ENCODE measurements around the gene LRRC71.

Gene LRRC71

GRCh38 chr1:156947127-156947526 lies 26.7 kb downstream of the LRRC71 start:
- DNase-seq: no peak

DNA sequence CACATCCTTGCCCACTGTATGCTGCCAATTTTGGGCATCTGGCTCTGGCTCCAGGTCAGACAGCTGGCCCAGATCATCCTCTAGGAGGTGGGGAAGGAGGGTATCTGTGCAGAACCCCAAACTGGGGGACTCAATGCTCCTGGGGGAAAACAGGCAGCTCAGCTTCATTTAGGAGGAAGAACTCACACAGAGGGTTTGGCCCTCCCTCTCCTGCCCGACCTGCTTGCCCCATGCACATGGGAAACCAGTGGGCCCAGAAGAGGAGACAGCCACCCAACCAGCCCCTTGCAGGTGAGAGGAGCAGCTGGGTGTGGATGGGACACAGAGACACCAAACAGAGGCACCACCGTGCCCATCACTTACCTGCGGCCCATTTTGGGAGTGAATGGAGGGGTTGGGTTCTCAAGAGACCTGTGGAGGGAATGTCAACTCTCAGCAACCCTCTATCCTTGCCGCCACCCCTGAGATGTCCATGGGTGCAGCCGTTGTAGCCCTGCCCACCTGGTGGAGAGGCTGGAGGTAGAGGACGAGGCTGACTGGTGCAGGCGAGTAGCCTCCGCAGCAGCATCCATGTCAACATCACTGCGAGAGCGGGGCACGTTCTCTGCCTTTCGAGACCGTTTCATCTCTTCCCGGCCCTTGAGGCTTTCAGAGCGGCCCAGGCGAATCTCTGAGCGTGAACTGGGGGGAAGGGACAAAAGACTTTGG lies 27.5 kb downstream of the LRRC71 start:
- no peak for DNase-seq

GRCh38 chr1:156948708-156949107 lies 28.3 kb downstream of the LRRC71 start:
- no peak for DNase-seq

GRCh38 chr1:156949127-156949526 lies 28.7 kb downstream of the LRRC71 start:
- DNase-seq: no peak

- no peak for DNase-seq
Observed at GRCh38 chr1:156951371-156951770, 30.9 kb downstream of the LRRC71 start.

GRCh38 chr1:156953571-156953970 lies 33.1 kb downstream of the LRRC71 start:
- DNase-seq: no peak

DNA sequence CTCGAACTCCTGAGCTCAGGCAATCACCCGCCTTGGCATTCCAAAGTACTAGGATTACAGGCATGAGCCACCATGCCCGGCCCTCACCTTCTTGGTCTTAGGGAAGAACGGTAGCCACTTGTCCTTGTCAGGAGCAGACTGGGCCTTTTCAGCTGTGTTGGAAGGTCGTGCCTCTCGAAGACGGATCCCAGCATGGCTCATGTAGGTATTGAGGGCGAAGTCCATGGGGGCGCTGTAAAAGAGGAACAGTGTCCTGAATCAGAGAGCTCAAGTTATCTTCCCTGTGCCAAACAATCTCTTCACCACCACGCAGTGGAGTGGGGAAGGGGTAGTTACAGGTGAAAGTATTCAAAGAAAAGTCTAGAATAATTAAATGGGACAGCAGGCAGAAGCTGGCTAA lies 35.9 kb downstream of the LRRC71 start:
- DNase-seq: no peak

DNA sequence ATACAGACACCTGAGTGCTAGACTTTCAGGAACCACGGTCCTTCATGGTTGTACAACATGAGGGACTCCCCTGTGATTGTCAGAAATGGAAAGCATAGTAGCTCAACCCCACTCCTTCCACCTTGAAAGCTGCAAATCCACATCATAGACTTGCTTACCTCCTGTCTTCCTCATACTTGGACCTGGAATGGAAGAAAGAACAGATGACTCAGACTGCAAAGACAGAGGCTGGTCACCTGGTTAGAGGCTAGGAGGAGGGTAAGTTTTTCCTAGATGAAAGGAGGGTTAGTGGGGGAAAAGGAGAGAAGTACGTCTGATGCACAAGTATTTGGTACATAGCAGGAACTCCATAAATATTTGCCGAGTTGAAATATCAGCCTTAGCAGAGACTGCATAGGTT lies 37.2 kb downstream of the LRRC71 start:
- DNase-seq: no peak

- no peak for DNase-seq
Observed at GRCh38 chr1:156958247-156958714, 37.8 kb downstream of the LRRC71 start.

DNA sequence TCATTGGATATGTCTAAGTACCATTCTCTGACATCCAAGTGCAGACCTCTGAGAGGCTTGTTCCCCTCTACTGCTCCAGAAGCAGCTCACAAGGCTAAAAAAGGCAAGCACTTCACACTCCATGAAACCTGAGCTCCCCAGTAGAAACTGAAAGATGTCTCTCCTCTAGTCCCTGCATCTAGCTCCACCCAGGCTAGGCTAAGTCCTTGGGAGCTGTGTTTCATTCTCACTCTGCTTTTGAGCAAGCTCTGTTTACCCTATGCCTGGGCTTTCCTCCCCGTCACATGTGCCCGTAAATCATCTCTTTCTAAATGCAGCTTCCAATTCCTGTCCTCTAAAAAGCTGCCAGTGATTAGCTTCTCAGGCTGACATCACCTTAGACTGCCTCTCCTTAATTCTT lies 39.0 kb downstream of the LRRC71 start:
- DNase-seq: no peak

DNA sequence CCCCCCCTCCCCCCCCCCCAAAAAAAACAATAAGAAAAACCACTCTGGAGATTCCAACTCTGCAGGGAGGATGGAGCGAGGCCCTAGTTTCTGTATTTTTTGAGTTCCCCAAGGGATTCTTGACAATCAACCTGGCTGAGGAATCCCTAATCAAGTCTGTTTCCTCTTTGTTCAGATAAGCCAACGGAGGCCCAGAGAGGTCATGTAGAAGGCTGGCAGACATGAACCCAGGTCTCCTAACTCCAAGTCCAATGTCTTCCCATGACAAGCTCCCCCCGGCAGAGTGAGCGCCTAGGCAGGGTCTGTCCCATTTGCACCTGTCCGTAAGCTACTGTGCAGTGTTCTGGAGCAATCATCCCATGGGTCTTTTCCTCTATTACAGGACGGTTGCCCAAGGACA lies 39.5 kb downstream of the LRRC71 start:
- DNase-seq: no peak

- DNase-seq: no peak
Observed at GRCh38 chr1:156961709-156962108, 41.3 kb downstream of the LRRC71 start.

- DNase-seq: no peak
Observed at GRCh38 chr1:156963621-156964020, 43.2 kb downstream of the LRRC71 start.

DNA sequence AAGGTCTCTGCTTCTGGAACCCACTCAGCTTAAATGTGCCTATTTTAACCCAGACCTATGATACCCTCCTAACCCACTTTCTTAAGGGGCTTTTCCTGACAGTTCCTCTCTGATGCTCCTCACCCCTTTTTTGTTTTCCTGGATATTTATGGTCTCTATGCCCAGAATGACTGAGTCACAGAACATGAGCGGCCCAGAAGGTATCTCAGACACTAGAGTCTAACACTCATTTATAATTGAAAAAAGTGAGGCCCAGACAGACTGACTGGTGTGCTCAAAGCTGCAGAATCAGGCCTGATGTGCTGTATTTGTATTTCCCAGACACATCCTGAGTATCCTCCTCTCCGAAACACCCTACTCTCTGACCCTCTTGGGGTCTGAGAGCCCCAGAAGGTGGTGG lies 44.0 kb downstream of the LRRC71 start:
- no peak for DNase-seq

- DNase-seq: no peak
Observed at GRCh38 chr1:156969496-156969895, 49.1 kb downstream of the LRRC71 start.

GRCh38 chr1:156970017-156970416 lies 49.6 kb downstream of the LRRC71 start:
- no peak for DNase-seq

DNA sequence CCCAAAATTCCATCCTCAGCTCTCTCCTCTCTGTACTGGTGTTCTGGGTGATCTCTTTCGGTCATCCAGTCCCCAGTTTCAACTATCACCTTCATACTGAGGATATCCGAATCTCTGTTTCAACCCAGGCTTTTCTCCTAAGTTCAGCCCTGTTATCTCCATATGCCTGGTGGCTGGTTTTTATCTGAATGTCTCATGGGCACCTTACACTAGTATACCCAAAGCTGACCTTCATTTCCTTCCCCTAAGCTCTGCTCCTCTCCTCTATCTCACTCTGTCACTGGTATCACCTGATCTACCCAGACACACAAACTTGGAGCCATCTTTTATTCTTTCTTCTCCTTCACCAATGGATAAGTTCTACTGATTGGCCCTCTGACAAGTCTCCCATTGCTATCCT lies 53.0 kb downstream of the LRRC71 start:
- DNase-seq: no peak

- DNase-seq: no peak
Observed at GRCh38 chr1:156975084-156975483, 54.7 kb downstream of the LRRC71 start.

DNA sequence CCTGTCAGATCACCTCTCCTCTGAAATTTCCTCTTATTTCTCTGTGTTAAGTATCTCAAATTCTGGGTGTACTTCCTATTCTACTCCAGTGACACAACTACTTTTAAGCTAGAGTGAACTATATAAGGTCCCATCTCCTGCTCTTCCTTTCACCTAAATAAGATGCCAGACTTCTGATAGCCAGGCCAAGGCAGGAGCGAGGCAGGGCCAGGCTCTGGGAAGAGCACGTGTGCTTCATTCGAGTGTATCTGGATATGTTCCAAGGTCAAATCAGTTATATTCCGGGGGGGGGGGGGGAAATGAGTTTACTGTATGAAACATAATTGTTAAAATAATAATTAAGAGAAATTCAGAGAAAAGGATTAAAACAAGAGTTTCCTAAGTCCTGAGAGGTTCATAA lies 60.1 kb downstream of the LRRC71 start:
- DNase-seq: no peak

Measured in right kidney (tissue), 1 donor.